GM19468 (cell line): Measurements from ENCODE around the gene FBXL3.
"Not testable (repeated sequence)": the region's sequence is repeated elsewhere in the genome, so short reads cannot be mapped to it uniquely, and the experiment has no call there.

Experiments used
- ATAC-seq: cut with Tn5 transposase; IDR thresholded peaks from one replicate; pipeline ENCODE4 v1.9.1; 2021; ENCODE audit warnings: mild to moderate bottlenecking, moderate library complexity, moderate number of reproducible peaks; ENCODE audit not compliant: unreplicated experiment; ENCODE audit errors: extremely low read depth

The FBXL3 gene

DNA sequence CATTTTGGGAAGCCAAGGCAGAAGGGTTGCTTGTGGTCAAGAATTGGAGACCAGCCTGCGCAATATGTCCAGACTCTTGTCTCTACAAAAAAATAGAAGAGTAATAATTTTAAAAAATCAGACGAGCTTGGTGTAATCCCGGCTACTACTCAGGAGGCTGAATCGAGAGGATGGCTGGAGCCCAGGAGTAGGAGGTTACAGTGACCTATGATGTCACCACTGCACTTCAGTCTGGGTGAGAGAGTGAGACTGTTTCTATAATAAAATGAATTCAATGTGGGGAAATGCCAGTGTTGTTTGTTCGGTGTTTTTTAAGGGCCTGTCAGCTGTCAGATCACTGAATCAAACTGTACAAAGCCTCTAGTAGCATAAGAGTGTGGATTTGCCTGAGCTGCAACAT, 1.2 kb upstream of the FBXL3 start:
- no peak for ATAC-seq

DNA sequence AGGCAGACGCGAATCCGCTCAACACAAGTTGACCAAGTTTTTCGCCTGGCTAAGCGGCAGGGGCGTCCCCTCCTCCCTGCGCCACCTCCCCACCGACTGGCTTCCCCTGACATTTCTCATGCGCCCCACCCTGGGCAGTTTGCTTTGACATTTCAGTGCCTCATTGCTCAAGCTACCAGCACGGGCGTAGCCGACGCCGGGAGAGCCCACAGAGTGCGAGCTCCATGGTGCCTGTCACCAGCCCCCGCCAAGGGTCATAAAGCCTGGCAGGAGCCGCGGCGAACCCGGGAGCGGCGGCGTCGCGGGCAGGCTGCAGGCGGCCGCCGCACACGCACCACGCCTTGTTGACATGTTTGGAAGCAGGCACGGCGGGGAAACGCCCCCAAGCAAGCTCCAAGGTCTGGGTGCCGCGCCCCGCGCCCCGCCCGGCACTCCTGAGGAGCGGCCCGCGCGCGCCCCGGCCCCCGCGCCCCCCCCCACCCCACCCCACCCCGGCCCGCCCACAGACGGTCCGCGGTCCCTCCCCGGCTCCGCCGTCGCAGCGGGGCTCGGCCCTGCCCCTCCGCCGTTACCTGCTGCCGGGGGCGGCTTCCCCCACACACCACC, 601 bp downstream of the FBXL3 start:
- peak; percentile 16 for ATAC-seq

DNA sequence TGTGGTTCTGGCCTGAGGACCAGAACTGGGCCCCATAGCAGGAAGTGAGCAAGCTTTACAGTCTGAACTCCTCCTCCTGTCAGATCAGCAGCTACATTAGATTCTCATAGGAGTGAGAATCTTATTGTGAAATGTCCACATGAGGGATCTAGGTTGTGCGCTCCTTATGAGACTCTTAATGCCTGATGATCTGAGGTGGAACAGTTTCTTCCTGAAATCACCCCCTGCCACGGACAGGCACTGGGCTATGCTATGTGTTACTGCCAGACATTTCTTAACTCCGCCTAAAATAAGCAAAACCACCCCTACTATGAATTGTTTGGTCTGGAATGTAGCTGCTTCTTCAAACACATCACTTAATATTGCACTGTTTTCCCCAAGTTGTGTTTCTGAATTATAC, 4.6 kb downstream of the FBXL3 start:
- no peak for ATAC-seq

DNA sequence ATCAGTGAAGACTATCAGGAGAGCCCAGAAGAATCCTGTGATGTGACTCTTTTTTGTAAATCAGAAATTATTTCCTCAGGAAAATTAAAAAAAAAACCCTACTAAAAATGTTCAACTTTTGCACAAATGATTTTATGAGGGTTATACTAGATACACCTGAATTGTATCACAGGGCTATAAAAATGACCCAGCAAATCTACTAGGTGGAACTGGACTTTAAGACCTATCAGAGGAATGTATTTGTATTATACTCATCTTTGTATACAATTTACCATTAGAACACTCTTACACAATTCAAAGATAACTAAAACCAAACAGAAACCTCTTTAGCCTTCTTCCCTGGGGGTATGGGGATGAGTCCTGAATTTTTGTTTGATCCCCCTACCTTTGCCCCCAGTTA, 7.2 kb downstream of the FBXL3 start:
- ATAC-seq: no peak

GRCh38 chr13:77016888-77017623, 9.9 kb downstream of the FBXL3 start:
- ATAC-seq: no peak

DNA sequence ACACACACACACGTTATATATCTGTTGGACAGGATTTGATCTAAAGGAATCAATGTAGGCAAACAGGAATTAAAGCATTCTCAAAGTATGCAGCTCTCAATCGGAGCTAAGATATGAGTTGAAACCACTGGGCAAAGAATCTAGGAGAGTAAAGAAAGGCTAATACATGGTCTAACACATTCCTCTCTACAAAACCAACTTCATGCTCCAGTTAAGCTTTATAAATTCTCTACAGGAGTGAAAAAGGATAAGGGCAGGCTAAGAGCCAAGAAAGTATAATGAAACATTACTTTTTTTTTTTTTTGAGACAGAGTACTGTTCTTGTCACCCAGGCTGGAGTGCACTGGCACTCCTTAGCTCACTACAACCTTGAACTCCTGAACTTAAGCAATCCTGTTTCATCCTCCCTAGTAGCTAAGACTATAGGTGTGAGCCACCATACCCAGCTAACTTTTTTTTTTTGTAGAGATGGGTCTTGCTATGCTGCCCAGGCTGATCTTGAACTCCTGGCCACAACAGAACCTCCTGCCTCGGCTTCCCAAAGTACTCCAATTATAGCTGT, 10.6 kb downstream of the FBXL3 start:
- ATAC-seq: no peak

GRCh38 chr13:77014906-77015685, 11.9 kb downstream of the FBXL3 start:
- ATAC-seq: no peak

DNA sequence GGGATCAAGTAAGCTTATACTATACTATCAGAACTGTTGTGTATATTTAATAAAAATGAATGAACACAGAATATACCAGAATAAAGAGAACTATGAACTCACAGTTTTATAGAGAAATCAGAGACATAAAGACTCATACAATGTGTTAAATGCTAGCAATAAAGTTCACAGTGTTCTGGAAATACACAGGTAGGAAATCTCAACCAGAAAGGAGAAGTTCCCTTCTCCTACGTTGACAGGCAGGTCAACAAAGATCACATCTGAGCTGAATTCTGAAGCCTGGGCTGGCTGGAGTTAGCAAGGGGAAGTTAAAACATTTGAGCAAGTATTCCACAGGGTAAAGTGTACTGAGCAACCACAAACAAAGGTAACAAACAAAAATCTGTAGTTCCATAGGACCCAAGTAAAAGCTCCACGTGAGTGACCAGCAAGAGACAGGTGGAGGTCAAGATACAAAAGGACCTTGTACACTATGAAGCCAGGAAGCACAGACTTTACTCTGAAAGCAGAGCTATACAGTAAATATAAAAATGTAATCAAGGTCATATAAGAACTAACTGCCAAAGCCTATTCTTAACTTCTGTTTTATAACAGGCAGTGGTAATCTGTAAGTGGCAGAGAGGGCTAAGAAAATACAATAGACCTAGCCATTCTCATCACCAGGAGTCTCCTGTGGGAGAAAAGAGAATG, 13.0 kb downstream of the FBXL3 start:
- no peak for ATAC-seq

DNA sequence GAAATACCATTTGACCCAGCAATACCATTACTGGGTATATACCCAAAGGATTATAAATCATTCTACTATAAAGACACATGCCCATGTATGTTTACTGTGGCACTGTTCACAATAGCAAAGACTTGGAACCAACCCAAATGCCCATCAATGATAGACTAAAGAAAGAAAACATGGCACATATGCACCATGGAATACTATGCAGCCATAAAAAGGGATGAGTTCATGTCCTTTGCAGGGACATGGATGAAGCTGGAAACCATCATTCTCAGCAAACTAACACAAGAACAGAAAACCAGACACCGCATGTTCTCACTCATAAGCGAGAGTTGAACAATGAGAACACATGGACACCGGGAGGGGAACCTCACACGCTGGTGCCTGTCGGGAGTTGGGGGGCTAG, 17.2 kb downstream of the FBXL3 start:
- ATAC-seq: not testable (repeated sequence)

DNA sequence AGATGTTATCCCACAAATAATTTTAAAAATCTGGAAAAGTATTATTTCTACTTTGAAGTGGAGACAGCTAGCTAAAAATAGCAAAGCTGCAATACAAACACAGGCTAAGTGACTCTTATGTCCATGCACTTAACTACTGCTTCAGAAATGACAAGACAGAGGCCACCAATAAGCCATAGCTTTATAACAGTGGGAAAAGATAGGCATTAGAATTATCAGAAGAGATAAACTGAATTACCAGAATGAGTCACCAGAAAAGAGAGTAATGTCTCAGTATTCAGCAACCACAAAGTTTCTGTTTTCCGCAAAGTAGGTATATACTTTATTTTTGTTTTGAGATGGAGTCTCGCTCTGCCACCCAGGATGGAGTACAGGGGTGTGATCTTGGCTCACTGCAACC, 17.9 kb downstream of the FBXL3 start:
- ATAC-seq: peak; percentile 32

DNA sequence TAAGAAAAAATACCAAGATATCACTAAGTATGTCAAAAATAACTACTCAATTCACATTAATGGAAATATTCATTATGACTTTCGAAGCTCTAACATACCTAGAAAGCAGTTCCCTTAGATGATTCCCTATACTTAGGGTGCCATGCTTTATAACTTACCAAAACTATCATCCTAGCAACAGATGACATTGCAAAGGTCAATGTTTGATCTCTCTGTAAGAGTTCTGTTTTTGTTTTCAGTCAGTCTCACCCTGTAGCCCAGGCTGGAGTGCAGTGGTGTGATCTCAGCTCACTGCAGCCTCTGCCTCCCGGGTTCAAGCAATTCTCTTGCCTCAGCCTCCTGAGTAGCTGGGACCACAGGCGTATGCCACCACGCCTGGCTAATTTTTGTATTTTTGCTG, 18.6 kb downstream of the FBXL3 start:
- ATAC-seq: not testable (repeated sequence)

DNA sequence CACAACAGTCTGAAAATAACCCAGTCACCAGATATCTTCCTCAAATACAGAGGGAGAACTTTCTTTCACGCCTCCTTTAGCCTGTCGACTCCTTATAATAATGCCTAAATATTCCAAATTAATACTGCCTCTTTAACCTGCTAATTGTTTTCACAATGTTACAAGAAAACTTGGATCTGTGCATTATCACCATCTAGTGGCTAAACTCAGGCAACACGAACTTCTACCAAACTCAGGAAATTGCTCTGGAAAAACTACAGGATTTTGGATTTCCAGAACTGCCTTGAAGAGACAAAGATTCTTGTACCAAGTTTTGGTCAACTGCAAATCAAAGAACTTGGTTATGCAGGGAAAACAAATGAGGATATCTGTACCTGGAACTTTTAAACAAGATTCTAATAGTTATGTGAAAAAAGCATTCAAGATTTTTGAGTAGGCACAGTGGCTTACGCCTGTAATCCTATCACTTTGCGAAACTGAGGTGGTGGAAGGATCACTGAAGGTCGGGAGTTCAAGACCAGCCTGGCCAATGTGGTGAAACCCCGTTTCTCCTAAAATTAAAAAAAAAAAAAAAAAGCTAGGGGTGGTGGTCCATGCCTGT, 24.3 kb downstream of the FBXL3 start:
- ATAC-seq: no peak

DNA sequence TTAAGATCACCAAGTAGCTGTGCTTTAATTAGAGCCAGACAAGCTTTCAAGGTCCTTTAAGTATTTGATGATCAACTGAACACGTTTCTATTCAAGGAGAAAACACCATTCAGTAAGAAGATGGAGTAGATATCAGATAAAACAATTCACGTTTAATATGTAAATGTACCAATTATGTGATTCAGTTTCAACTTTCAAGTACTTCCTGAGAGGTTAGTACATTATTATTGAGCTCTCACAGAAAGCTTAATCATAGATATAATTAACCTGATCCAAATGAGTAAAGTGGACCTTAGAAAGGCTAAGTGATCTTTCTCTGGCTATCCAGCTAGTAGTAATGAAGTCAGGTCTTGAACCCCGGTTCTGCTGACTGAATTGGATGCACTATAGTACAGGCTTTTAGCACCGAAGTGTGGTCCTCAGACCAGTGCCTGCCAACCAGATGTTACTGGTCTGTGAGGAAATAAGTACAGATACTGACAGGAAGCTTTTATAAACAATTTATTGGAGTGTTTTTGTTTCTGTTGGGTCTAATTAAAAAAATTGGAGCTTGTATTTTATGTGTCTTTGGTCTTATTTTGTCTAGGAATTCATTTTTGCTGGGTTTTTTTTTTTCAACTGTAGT, 24.9 kb downstream of the FBXL3 start:
- ATAC-seq: no peak

DNA sequence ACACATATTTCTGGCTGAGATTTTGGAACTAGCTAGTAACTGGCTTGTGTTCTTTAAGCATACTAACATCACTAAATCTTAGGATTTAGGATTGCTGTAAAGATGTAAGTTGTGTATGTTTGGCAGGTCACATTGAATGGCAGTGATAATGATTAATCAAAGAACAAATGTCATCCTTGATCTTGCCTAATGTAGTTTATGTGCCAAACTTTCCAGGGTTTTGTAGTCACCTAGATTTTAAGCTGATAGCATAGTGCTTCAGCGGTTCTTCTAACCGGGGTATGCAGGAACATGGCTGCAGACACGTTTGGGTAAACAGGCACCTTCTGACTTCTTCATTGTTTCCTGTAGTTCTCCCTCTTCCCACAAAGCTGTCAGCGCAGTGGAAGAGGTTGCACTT, 25.4 kb downstream of the FBXL3 start:
- no peak for ATAC-seq

- ATAC-seq: no peak
These were observed 26.5 kb downstream of the FBXL3 start for GRCh38 chr13:77000475-77000874.

GRCh38 chr13:76994281-76994680, 32.7 kb downstream of the FBXL3 start:
- no peak for ATAC-seq

DNA sequence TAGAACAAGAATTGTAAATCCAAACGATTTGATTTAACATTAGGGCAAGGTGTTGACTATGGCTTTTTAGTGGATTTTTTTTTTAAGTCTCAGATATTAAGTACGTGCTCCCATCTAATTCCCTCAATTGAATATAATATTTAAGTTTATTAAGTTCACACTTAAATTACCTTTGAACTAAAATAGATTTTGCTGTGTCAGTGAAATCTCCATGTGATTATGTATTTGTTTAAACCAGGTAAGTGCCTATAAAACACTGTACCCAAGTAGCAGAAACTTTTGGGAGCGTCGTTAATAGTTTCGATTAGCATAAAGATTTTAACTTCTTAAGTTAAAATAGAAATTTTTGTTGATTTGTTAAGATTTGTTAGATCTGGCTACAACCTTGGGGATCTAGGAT, 33.5 kb downstream of the FBXL3 start:
- ATAC-seq: no peak

- ATAC-seq: no peak
These were observed 33.9 kb downstream of the FBXL3 start for GRCh38 chr13:76993021-76993420.

- no peak for ATAC-seq
These were observed 34.4 kb downstream of the FBXL3 start for GRCh38 chr13:76992548-76993001.
